Naive B cell (primary cell): ENCODE data around the gene STOM. TPM values are rescaled to one million over a fixed set of nuclear protein-coding genes. Genes with fewer than 3 reads are reported as not detected.

ENCODE experiments used
- ATAC-seq, 2 donors: fragments of 150-1000 bp; cut with Tn5 transposase; 2 replicates each; pipeline ENCODE4 v1.10.0; 2021; ENCODE audit warnings: low read depth in 2 of 2, mild to moderate bottlenecking in 2 of 2, moderate library complexity in 2 of 2
- DNase-seq: peaks from one replicate; pipeline ENCODE4 v3.0.0; 2022
- H3K27ac Mint-ChIP-seq, 6 donors: one replicate each; pipeline ENCODE4 v1.8.0; 2020 to 2022; ENCODE audit warnings: mild to moderate bottlenecking in 6 of 6, mixed read lengths in 6 of 6, moderate library complexity in 5 of 6, inconsistent platforms in 2 of 6
- H3K27me3 Mint-ChIP-seq, 3 donors: one replicate each; pipeline ENCODE4 v1.8.0; 2021 to 2022; ENCODE audit warnings: mixed read lengths in 3 of 3, mild to moderate bottlenecking in 1 of 3
- H3K36me3 Mint-ChIP-seq, 2 donors: one replicate each; pipeline ENCODE4 v1.8.0; 2020 to 2022; ENCODE audit warnings: mixed read lengths in 2 of 2, inconsistent platforms in 1 of 2, mild to moderate bottlenecking in 1 of 2
- H3K4me1 Mint-ChIP-seq, 3 donors: one replicate each; pipeline ENCODE4 v1.8.0; 2020 to 2022; ENCODE audit warnings: mixed read lengths in 3 of 3, inconsistent platforms in 1 of 3, mild to moderate bottlenecking in 1 of 3, moderate library complexity in 1 of 3
- H3K4me3 Mint-ChIP-seq, 8 donors: one replicate each; pipeline ENCODE4 v1.8.0; 2020 to 2022; ENCODE audit warnings: mild to moderate bottlenecking in 8 of 8, mixed read lengths in 8 of 8, moderate library complexity in 8 of 8, inconsistent platforms in 2 of 8
- H3K9me3 Mint-ChIP-seq, 7 donors: one replicate each; pipeline ENCODE4 v1.8.0; 2020 to 2022; ENCODE audit warnings: mixed read lengths in 7 of 7, mild to moderate bottlenecking in 5 of 7, inconsistent platforms in 2 of 7, moderate library complexity in 1 of 7
- polyA plus RNA-seq, 6 donors: library from polyadenylated mRNA; unstranded; fragments of 300-500 nt; fragmentation: Illumina TruSeq; gene quantifications; one replicate each; pipeline ENCODE4 v1.2.3, GENCODE V29; 2021; ENCODE audit warnings: low read depth in 6 of 6

Gene STOM
- polyA plus RNA-seq, 6 donors from 2014 or later, result 7.3 to 18.2 (median 11.7) TPM

DNA sequence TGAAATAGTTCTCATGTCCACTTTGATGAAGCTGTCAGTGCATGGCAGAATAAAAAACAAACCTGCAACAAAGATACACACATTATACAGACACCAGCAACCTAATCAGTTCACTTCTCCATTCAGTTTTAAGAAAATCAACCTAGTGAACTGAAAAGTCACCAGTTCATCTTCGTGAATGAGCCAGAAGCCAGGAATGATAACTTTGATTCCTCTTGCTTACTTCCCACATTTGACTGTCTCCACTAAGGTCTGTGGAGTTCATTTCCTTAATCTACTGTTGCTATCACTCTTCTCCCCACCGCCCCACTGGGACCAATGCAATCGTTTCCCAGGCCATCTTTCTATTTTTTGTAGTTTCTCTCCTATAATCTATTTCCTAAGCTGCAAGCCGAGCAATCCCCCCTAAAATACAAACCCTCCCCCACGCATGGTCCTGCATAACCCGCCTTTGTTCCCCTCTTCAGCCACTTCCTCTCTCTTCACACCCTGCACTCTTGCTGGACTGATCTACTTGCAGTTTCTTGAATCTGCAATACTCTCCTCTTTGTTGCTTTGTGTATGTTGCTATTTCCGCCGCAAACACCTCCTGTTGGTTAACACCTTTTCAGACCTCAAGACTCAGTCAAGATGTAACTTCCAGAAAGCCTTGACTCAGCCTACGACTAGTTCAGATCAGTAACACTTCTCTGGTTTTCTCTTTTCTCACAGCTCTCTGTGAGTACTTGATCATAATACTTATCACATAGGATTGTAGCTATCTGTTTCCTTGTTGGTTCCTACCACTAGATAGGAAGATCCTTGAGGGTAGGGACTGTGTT is 16.6 kb downstream of the STOM start:
- H3K9me3 Mint-ChIP-seq, result no peaks in the 10 kb centered on the region
- H3K4me1 Mint-ChIP-seq, result peaks cover 5 to 14% (median 10%) of the 10 kb centered on the region in 3 donors
- no peaks in the 10 kb centered on the region for H3K27me3 Mint-ChIP-seq
- DNase-seq, result no peak
- peaks cover 0 to 8% of the 10 kb centered on the region in 2 donors for H3K36me3 Mint-ChIP-seq
- peak; percentile 16 to 63 for ATAC-seq
- no peak overlapping the region for H3K4me3 Mint-ChIP-seq
- peak overlapping the region in 3 of 6 donors; percentile 3 to 69 (median 56) for H3K27ac Mint-ChIP-seq

DNA sequence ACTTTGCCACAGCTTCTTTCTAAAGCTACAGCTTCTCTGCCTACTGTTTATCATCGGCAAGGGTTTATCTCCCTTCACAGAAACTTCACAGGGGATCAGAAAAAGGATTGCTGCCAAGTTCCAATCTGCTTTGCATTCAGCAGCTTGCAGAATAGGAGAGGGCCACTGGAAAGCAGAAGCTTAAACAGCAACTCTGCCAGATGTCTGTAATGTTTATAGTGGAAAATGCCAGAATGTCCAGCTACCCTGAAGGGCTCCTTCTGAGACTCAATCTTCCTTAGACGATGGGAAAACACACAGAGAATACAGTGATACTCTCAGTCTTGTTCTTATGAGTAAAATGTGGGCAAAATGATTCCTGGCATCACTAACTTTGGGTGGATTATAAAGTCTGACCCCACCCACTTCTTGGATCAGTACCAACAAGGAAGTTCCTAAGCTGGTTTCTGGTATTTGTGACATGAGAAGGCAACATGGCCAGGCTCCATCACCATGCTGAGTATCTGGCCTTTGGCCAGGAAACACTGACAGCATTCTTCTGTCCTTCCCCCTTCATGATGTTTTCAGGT is 19.0 kb downstream of the STOM start:
- Mint-ChIP-seq H3K27ac (no peak overlapping the region), H3K36me3 (peaks cover 11 to 16% of the 10 kb centered on the region in 2 donors), H3K4me3 (no peak overlapping the region), H3K9me3 (peaks cover 0 to 2% (median 0%) of the 10 kb centered on the region in 7 donors), H3K27me3 (no peaks in the 10 kb centered on the region), H3K4me1 (peaks cover 2 to 9% (median 4%) of the 10 kb centered on the region in 3 donors)
- ATAC-seq, result no peak
- no peak for DNase-seq

DNA sequence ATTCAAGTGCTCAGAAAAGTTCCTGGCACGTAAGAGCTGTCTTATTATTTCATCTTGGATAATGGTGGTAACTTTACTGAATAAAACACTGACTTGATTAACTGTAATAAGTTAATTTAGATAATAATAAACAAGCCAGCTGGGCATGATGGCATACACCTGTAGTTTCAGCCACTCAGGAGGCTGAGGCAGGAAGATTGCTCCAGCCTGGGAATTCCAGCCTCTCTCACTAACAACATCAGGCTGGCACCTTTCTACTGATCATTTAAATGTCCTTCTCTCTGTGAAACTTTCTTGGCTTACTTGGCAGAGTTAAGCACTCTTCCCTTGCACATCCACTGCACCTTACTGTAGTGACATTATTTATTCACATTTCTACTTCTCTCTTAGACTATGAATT is 20.0 kb downstream of the STOM start:
- H3K4me1 Mint-ChIP-seq, result peaks cover 2 to 9% (median 4%) of the 10 kb centered on the region in 3 donors
- DNase-seq (no peak), ATAC-seq (no peak)
- no peak overlapping the region for H3K27ac Mint-ChIP-seq
- H3K4me3 Mint-ChIP-seq, result no peak overlapping the region
- peaks cover 0 to 2% (median 0%) of the 10 kb centered on the region in 7 donors for H3K9me3 Mint-ChIP-seq
- no peaks in the 10 kb centered on the region for H3K27me3 Mint-ChIP-seq
- peaks cover 11 to 16% of the 10 kb centered on the region in 2 donors for H3K36me3 Mint-ChIP-seq

DNA sequence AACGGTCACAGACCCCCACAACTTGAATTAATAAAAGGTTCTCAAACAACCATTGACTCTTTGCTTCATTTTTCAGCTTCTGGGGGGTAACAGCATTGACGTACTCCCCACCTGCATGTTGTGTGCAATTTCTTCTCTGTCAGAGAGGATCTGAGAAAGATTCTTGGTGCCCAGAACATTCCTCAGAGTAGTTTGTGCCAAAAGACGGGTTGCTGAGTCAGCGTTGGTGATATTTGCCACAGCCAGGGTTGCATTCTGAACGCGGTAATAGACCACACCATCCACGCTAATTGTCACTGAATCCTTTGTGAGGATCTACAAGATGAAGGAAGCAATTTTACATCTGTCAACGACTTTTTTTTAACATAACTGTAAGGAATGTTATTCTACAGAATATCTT is 21.0 kb downstream of the STOM start:
- peaks cover 11 to 16% of the 10 kb centered on the region in 2 donors for H3K36me3 Mint-ChIP-seq
- DNase-seq (no peak), ATAC-seq (no peak)
- H3K4me1 Mint-ChIP-seq, result peaks cover 2 to 9% (median 4%) of the 10 kb centered on the region in 3 donors
- H3K27me3 Mint-ChIP-seq, result no peaks in the 10 kb centered on the region
- H3K9me3 Mint-ChIP-seq, result peaks cover 0 to 2% (median 0%) of the 10 kb centered on the region in 7 donors
- H3K27ac Mint-ChIP-seq, result no peak overlapping the region
- H3K4me3 Mint-ChIP-seq, result no peak overlapping the region

DNA sequence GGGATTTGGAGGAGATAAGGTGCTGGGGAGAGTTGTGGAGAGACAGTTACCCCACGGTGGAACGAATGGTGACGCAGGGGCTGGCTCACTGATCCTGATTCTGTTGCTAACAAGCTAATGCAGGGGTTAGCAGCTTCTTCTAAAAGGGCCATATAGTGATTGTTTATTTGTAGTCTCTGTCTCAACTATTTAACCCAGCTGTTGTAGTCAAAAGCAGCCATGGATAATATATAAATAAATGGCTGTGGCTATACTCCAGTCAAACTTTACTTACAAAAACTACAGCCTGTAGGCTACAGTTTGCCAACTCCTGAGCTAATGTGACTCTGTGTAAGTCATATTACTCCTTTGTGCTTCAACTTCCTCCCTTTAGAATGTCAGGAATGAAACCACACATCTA is 21.8 kb downstream of the STOM start:
- H3K9me3 Mint-ChIP-seq, result peaks cover 0 to 2% (median 0%) of the 10 kb centered on the region in 7 donors
- H3K36me3 Mint-ChIP-seq, result peaks cover 9 to 11% of the 10 kb centered on the region in 2 donors
- DNase-seq (no peak), ATAC-seq (no peak)
- no peaks in the 10 kb centered on the region for H3K27me3 Mint-ChIP-seq
- H3K27ac Mint-ChIP-seq, result no peak overlapping the region
- H3K4me1 Mint-ChIP-seq, result peaks cover 0 to 1% (median 0%) of the 10 kb centered on the region in 3 donors
- H3K4me3 Mint-ChIP-seq, result no peak overlapping the region

GRCh38 chr9:121345070-121345469 is 25.0 kb downstream of the STOM start:
- no peak for ATAC-seq

GRCh38 chr9:121344184-121344583 is 25.9 kb downstream of the STOM start:
- Mint-ChIP-seq H3K9me3 (peaks cover 0 to 2% (median 0%) of the 10 kb centered on the region in 7 donors), H3K4me3 (no peak overlapping the region), H3K36me3 (peaks cover 9 to 19% of the 10 kb centered on the region in 2 donors), H3K4me1 (no peaks in the 10 kb centered on the region), H3K27me3 (no peaks in the 10 kb centered on the region), H3K27ac (peak overlapping the region in 1 of 6 donors; percentile 22)
- ATAC-seq (no peak), DNase-seq (no peak)

More at GRCh38 chr9:121345070-121345469, 25.0 kb downstream of the STOM start:
- Mint-ChIP-seq H3K27me3 (no peaks in the 10 kb centered on the region), H3K4me3 (no peak overlapping the region), H3K27ac (no peak overlapping the region), H3K9me3 (peaks cover 0 to 2% (median 0%) of the 10 kb centered on the region in 7 donors), H3K36me3 (peaks cover 9 to 19% of the 10 kb centered on the region in 2 donors), H3K4me1 (no peaks in the 10 kb centered on the region)
- DNase-seq, result no peak

DNA sequence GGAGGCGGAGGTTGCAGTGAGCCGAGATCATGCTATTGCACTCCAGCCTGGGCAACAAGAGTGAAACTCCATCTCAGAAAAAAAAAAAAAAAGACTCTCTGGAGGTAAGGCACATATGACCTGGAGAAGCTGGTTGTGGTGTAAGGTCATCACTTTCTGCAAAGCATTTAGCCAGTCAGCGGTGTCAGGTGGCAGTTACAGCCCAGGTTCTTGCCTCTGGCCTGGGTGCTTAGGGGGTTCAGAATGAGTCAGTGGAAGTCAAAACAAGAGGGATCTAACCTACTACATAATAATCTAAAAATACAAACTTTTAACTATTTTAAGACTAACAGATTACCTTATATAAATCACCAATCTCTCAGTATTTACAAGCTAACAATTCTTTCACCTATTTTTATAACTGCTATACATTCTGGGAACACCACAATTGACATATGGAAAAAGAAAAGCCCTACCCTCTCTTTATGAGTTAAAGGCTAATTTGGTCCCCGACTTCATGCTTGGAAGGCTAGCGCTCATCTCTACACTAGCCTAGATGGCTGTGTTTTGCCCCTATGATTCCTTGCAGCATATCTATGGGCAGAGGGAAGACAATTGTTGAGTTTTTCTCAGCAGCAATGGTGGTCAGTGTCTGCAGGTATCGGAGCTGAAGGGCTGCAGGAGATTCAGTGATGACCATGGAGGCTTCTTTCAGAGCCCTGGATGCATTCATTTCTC is 29.2 kb downstream of the STOM start:
- H3K4me1 Mint-ChIP-seq, result peaks cover 11 to 15% (median 12%) of the 10 kb centered on the region in 3 donors
- DNase-seq (no peak), ATAC-seq (no peak)
- no peak overlapping the region for H3K4me3 Mint-ChIP-seq
- H3K27me3 Mint-ChIP-seq, result no peaks in the 10 kb centered on the region
- no peaks in the 10 kb centered on the region for H3K9me3 Mint-ChIP-seq
- H3K27ac Mint-ChIP-seq, result peak overlapping the region in 1 of 6 donors; percentile 62
- H3K36me3 Mint-ChIP-seq, result peaks cover 6 to 8% of the 10 kb centered on the region in 2 donors

GRCh38 chr9:121339437-121339836 is 30.6 kb downstream of the STOM start:
- ATAC-seq (no peak), DNase-seq (no peak)
- no peak overlapping the region for H3K4me3 Mint-ChIP-seq
- H3K27ac Mint-ChIP-seq, result no peak overlapping the region
- no peaks in the 10 kb centered on the region for H3K9me3 Mint-ChIP-seq
- peaks cover 11 to 16% (median 12%) of the 10 kb centered on the region in 3 donors for H3K4me1 Mint-ChIP-seq
- H3K36me3 Mint-ChIP-seq, result peaks cover 6 to 8% of the 10 kb centered on the region in 2 donors
- no peaks in the 10 kb centered on the region for H3K27me3 Mint-ChIP-seq

DNA sequence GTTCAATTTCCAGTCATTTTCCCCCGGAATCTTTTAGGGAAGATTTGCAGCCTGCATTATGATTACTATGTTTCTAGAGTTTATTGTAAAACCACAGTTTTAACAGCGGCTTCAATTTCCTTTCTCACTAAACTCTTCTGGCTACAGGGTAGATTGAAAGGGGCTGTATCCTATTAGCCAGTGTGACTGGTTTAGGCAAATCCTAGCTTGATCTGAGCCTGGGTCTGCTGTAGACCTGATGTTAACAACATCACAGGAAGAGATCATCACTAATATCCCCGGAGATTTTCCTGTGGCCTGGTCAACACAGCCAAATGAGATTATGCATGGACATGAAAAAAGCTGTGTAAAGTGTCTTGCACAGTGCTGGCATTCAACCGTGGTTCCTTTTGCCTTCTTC is 33.4 kb downstream of the STOM start:
- DNase-seq (no peak), ATAC-seq (no peak)
- H3K36me3 Mint-ChIP-seq, result peaks cover 6 to 8% of the 10 kb centered on the region in 2 donors
- H3K27ac Mint-ChIP-seq, result peak overlapping the region in 4 of 6 donors; percentile 38 to 86 (median 59)
- H3K27me3 Mint-ChIP-seq, result no peaks in the 10 kb centered on the region
- H3K4me1 Mint-ChIP-seq, result peaks cover 11 to 16% (median 12%) of the 10 kb centered on the region in 3 donors
- no peak overlapping the region for H3K4me3 Mint-ChIP-seq
- no peaks in the 10 kb centered on the region for H3K9me3 Mint-ChIP-seq

DNA sequence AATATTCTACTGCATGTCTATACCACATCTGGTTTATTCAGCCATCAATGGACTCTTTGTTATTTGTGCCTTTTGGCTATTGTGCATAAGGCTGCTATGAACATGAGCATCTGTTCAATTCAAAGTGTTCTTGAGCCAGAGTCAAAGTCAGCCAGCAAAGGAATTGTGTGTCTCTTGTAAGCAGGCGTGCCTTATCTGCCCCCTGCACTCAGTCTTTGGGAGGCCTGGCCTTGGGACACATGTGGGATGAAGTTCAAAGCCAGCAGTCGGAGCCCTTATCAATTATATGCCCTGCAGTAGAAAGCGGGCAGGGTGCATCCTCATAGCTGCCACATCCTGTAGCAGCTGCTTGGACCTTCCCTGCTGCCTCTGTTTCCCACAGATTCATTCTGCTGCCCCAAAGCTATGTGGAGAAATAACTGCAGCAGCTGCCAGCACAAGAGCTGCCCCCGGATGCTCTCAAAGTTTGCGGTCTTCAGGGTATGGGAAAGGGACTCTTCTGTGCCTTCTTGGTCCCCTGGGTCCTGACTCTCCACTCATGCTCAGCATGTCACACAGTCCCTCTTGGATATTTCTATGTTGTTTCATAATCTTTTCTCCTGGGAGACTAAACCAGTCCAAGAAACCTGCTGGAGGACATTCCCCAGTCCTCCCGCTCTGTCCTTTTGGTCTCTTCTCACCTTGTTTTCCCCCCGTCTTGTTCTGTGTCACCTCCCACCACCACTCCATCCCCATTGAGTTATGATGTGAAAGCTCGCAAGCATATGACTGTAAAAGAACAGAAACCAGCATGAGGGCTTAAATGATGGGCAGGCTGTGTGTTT is 35.9 kb downstream of the STOM start:
- no peaks in the 10 kb centered on the region for H3K27me3 Mint-ChIP-seq
- H3K4me1 Mint-ChIP-seq, result peaks cover 11 to 16% (median 12%) of the 10 kb centered on the region in 3 donors
- peak overlapping the region in 1 of 6 donors; percentile 42 for H3K27ac Mint-ChIP-seq
- H3K9me3 Mint-ChIP-seq, result no peaks in the 10 kb centered on the region
- DNase-seq (no peak), ATAC-seq (no peak)
- no peak overlapping the region for H3K4me3 Mint-ChIP-seq
- H3K36me3 Mint-ChIP-seq, result peaks cover 13 to 15% of the 10 kb centered on the region in 2 donors

GRCh38 chr9:121331992-121332685 is 37.9 kb downstream of the STOM start:
- Mint-ChIP-seq H3K9me3 (no peaks in the 10 kb centered on the region), H3K27me3 (no peaks in the 10 kb centered on the region), H3K4me1 (peaks cover 10 to 14% (median 11%) of the 10 kb centered on the region in 3 donors), H3K36me3 (peaks cover 9 to 13% of the 10 kb centered on the region in 2 donors), H3K27ac (no peak overlapping the region), H3K4me3 (no peak overlapping the region)
- ATAC-seq, result no peak
- DNase-seq, result no peak
